Kidney epithelial cell (primary cell): ENCODE measurements around the gene SEPTIN7. TPM values are rescaled to one million over a fixed set of nuclear protein-coding genes. Genes with fewer than 3 reads are reported as not detected.
"Not testable (repeated sequence)": the region's sequence is repeated elsewhere in the genome, so short reads cannot be mapped to it uniquely, and the experiment has no call there.

Experiments
- DNase-seq: peaks from one replicate; pipeline ENCODE4 v3.0.0-alpha.2; 2010; ENCODE audit warnings: low read depth
- H3K27me3 ChIP-seq: 2 replicates; pipeline ENCODE4 v1.6.0; 2011; ENCODE audit warnings: low read length; ENCODE audit not compliant: control insufficient read depth, insufficient read depth
- H3K36me3 ChIP-seq: 2 replicates; pipeline ENCODE4 v1.5.1; 2011; ENCODE audit warnings: low read length; ENCODE audit not compliant: control insufficient read depth, insufficient read depth
- H3K4me3 ChIP-seq: 2 replicates; pipeline ENCODE4 v1.5.1; 2011; ENCODE audit warnings: low read depth, mild to moderate bottlenecking, control low read depth, low read length
- CTCF ChIP-seq: IDR thresholded peaks from 2 replicates; pipeline ENCODE4 v1.5.1; 2011; ENCODE audit warnings: mild to moderate bottlenecking, moderate library complexity, low read length, control low read depth, inconsistent platforms; ENCODE audit not compliant: insufficient read depth, poor library complexity, severe bottlenecking
- total RNA-seq: library from RNA; depleted of rRNA; stranded (reverse); fragments of >200 nt; gene quantifications from 2 replicates; pipeline ENCODE4 v1.2.3, GENCODE V29; 2015

Gene SEPTIN7
- 147 and 175 TPM in 2 replicates for total RNA-seq

- no peaks in the 10 kb centered on the region for H3K27me3 ChIP-seq
- peak; percentile 88 for DNase-seq
- no peaks in the 10 kb centered on the region for H3K36me3 ChIP-seq
- TF ChIP-seq CTCF: no peak
- H3K4me3 ChIP-seq: peak within 1 kb of the TSS; percentile 96
Measured at GRCh38 chr7:35800718-35801391, at the start of gene SEPTIN7. SEPTIN7 (plus strand) TSS chr7:35801057; CDS start chr7:35801210, 153 bp downstream.

- Histone ChIP-seq H3K4me3 (no peak overlapping the region), H3K27me3 (no peaks in the 10 kb centered on the region), H3K36me3 (no peaks in the 10 kb centered on the region)
- no peak for DNase-seq
- TF ChIP-seq CTCF: no peak
Measured at GRCh38 chr7:35752742-35753141, 48.1 kb upstream of the SEPTIN7 start.

GRCh38 chr7:35753761-35754603 lies 46.9 kb upstream of the SEPTIN7 start:
- DNase-seq: no peak
- Histone ChIP-seq H3K4me3 (no peak overlapping the region), H3K36me3 (no peaks in the 10 kb centered on the region), H3K27me3 (no peaks in the 10 kb centered on the region)
- TF ChIP-seq CTCF: no peak

- TF ChIP-seq CTCF: no peak
- H3K27me3 ChIP-seq: no peaks in the 10 kb centered on the region
- no peak for DNase-seq
- H3K36me3 ChIP-seq: no peaks in the 10 kb centered on the region
- H3K4me3 ChIP-seq: no peak overlapping the region
Measured at GRCh38 chr7:35754741-35755140, 46.1 kb upstream of the SEPTIN7 start.

GRCh38 chr7:35755711-35756110 lies 45.1 kb upstream of the SEPTIN7 start:
- DNase-seq: no peak
- no peak for TF ChIP-seq CTCF
- Histone ChIP-seq H3K36me3 (no peaks in the 10 kb centered on the region), H3K27me3 (no peaks in the 10 kb centered on the region), H3K4me3 (no peak overlapping the region)

GRCh38 chr7:35756453-35756852 lies 44.4 kb upstream of the SEPTIN7 start:
- not testable (repeated sequence) for DNase-seq, H3K27me3 ChIP-seq, H3K4me3 ChIP-seq, H3K36me3 ChIP-seq
